Measurements from ENCODE around the gene MIGA2. TPM values are rescaled to one million over a fixed set of nuclear protein-coding genes. Genes with fewer than 3 reads are reported as not detected.
"Not testable (repeated sequence)": the region's sequence is repeated elsewhere in the genome, so short reads cannot be mapped to it uniquely, and the experiment has no call there.

The MIGA2 gene
- total RNA-seq, 1 experiment from 2014 or later, result 17.6 TPM

GRCh38 chr9:129109952-129110739 is 73.7 kb downstream of the MIGA2 start:
- Histone ChIP-seq H3K9me3 (replicated peaks) (no peaks in the 10 kb centered on the region), H3K27ac (peak overlapping the region; percentile 42), H3K36me3 (peaks cover 19% of the 10 kb centered on the region), H3K27me3 (replicated peaks) (no peaks in the 10 kb centered on the region), H3K4me3 (peak overlapping the region; percentile 76), H3K4me1 (replicated peaks) (peaks cover 16% of the 10 kb centered on the region)
- DNase-seq (ENCODE audit: low read depth in 1 of 2, low spot score in 2 of 2), result peak; percentile 59 to 75

DNA sequence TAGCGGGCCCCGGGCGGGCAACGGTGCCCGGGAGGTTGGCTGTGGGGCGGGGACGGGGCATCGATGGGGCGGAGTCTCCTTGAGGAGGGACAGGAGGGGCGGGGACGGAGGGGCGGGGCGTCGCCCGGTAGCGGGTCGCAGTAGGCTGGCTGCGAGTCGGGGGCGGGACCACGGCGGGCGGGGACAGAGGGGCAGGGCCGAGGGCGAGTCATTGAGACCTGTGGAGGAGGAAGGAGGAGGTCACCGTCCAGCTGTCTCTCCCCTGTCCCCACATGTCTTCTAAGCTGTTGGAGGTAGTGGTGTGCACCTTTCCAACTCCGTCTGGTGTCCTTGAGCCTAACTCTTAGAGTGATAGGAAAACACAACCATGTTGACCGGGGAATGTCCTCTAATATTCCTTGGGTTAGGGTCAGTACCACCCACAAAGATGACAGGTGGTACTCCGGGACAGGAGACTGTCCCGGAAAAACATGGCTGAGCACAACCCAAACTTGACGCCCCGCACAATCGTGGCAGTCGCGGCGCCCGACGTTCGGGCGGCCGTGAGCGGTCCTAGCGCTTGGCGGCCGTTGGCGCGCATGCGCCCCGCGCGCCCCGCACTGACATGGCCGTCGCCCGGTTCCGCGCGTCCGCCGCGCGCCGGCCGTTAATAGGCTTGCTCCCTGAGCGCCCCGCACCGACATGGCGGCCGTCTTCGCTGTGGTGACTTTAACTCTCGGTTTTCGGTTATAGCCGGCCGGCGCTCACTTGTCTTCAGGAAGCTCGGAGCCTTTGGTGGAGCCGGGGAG is 74.5 kb downstream of the MIGA2 start, which contains the start of the genes CRAT and PTPA:
CRAT (minus strand) TSS at position 54 of the 788 bp plus-strand sequence. CDS start 284 bp downstream, outside the sequence.
PTPA (plus strand) TSS at position 676 of the 788 bp plus-strand sequence. CDS start 186 bp downstream, outside the sequence.
- Histone ChIP-seq H3K4me3 (peak within 1 kb of the TSS; percentile 76), H3K4me1 (replicated peaks) (peaks cover 16% of the 10 kb centered on the region), H3K27me3 (replicated peaks) (no peaks in the 10 kb centered on the region), H3K9me3 (replicated peaks) (no peaks in the 10 kb centered on the region), H3K36me3 (peaks cover 19% of the 10 kb centered on the region), H3K27ac (peak within 1 kb of the TSS; percentile 91)
- peak; percentile 83 to 96 for DNase-seq (ENCODE audit: low read depth in 1 of 2, low spot score in 2 of 2)

- Histone ChIP-seq H3K4me1 (replicated peaks) (peaks cover 16% of the 10 kb centered on the region), H3K27me3 (replicated peaks) (no peaks in the 10 kb centered on the region), H3K4me3 (peak overlapping the region; percentile 76), H3K27ac (peak overlapping the region; percentile 91), H3K9me3 (replicated peaks) (no peaks in the 10 kb centered on the region), H3K36me3 (peaks cover 19% of the 10 kb centered on the region)
- DNase-seq (ENCODE audit: low read depth in 1 of 2, low spot score in 2 of 2), result peak in 1 of 2 experiments; percentile 18
Observed at GRCh38 chr9:129111528-129112151, 75.2 kb downstream of the MIGA2 start.

- peaks cover 16% of the 10 kb centered on the region for H3K4me1 ChIP-seq (replicated peaks)
- DNase-seq (ENCODE audit: low read depth in 1 of 2, low spot score in 2 of 2); H3K27me3 ChIP-seq (replicated peaks); H3K9me3 ChIP-seq (replicated peaks); H3K27ac ChIP-seq: not testable (repeated sequence)
- H3K4me3 ChIP-seq, result peak overlapping the region; percentile 76
- peaks cover 15% of the 10 kb centered on the region for H3K36me3 ChIP-seq
Observed at GRCh38 chr9:129112526-129112925, 76.1 kb downstream of the MIGA2 start.

GRCh38 chr9:129113645-129114304 is 77.3 kb downstream of the MIGA2 start:
- Histone ChIP-seq H3K4me1 (replicated peaks) (peaks cover 23% of the 10 kb centered on the region), H3K36me3 (peaks cover 12% of the 10 kb centered on the region)

GRCh38 chr9:129118799-129119198 is 82.4 kb downstream of the MIGA2 start:
- no peak overlapping the region; the same call in 1 of the 2 replicates for H3K27ac ChIP-seq
- H3K4me1 ChIP-seq (replicated peaks), result peaks cover 11% of the 10 kb centered on the region
- H3K9me3 ChIP-seq (replicated peaks), result no peaks in the 10 kb centered on the region
- peak in 1 of 2 experiments; percentile 59 for DNase-seq (ENCODE audit: low read depth in 1 of 2, low spot score in 2 of 2)
- H3K27me3 ChIP-seq (replicated peaks), result no peaks in the 10 kb centered on the region
- H3K4me3 ChIP-seq, result no peak overlapping the region
- H3K36me3 ChIP-seq, result peaks cover 24% of the 10 kb centered on the region

More at GRCh38 chr9:129113645-129114304, 77.3 kb downstream of the MIGA2 start:
- Histone ChIP-seq H3K27me3 (replicated peaks) (no peaks in the 10 kb centered on the region), H3K4me3 (no peak overlapping the region), H3K27ac (no peak overlapping the region), H3K9me3 (replicated peaks) (no peaks in the 10 kb centered on the region)
- DNase-seq (ENCODE audit: low read depth in 1 of 2, low spot score in 2 of 2), result no peak

DNA sequence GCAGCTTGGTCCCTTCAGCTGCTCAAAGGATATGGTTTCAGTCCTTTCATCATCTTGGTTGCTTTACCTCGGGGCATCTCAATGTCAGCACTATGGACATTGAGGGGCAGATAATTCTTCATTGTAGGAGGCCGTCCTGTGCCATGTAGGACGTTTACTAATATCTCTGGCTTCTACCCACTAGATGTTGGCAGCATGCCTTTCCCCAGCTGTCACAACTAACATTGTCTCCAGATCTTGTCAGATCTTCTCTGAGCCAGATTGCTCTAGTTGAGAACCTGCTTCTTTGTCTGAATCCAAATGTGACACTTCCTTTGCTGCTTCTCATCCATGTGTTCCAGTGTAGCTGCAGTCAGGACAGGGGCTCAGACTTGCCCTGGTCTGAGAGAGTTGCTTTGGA is 85.1 kb downstream of the MIGA2 start:
- H3K27me3 ChIP-seq (replicated peaks), result no peaks in the 10 kb centered on the region
- no peak for DNase-seq (ENCODE audit: low read depth in 1 of 2, low spot score in 2 of 2)
- peaks cover 34% of the 10 kb centered on the region for H3K36me3 ChIP-seq
- H3K4me1 ChIP-seq (replicated peaks), result peaks cover 22% of the 10 kb centered on the region
- no peak overlapping the region for H3K27ac ChIP-seq
- H3K4me3 ChIP-seq, result no peak overlapping the region
- no peaks in the 10 kb centered on the region for H3K9me3 ChIP-seq (replicated peaks)

Other genes starting within 250 kb of the MIGA2 start
- gene TBC1D13, start 249.4 kb upstream of the MIGA2 start, total RNA-seq (2014; rRNA removed; shearing (Covaris generic)), result 5.9 and 20.6 TPM in 2 replicates
- gene ENDOG, start 218.1 kb upstream of the MIGA2 start, total RNA-seq (2014; rRNA removed; shearing (Covaris generic)), result 27.5 and 41.8 TPM in 2 replicates
- 13.5 and 15.3 TPM in 2 replicates for gene SPOUT1, start 206.8 kb upstream of the MIGA2 start, total RNA-seq (2014; rRNA removed; shearing (Covaris generic))
- 7.9 and 18.3 TPM in 2 replicates for gene KYAT1, start 154.7 kb upstream of the MIGA2 start, total RNA-seq (2014; rRNA removed; shearing (Covaris generic))
- gene LRRC8A, start 154.5 kb upstream of the MIGA2 start, total RNA-seq (2014; rRNA removed; shearing (Covaris generic)), result 88.7 and 99.4 TPM in 2 replicates
- not detected in 2 replicates for gene PHYHD1, start 115.6 kb upstream of the MIGA2 start, total RNA-seq (2014; rRNA removed; shearing (Covaris generic))
- 26.6 and 31.6 TPM in 2 replicates for gene DOLK, start 89.0 kb upstream of the MIGA2 start, total RNA-seq (2014; rRNA removed; shearing (Covaris generic))
- 32.3 and 76.3 TPM in 2 replicates for gene NUP188, start 88.9 kb upstream of the MIGA2 start, total RNA-seq (2014; rRNA removed; shearing (Covaris generic))
- gene SH3GLB2, start 8.3 kb upstream of the MIGA2 start, total RNA-seq (2014; rRNA removed; shearing (Covaris generic)), result 25.6 and 39.9 TPM in 2 replicates
- 24.4 and 31.5 TPM in 2 replicates for gene DOLPP1, start 44.5 kb downstream of the MIGA2 start, total RNA-seq (2014; rRNA removed; shearing (Covaris generic))
- 8.9 and 20.3 TPM in 2 replicates for gene CRAT, start 74.2 kb downstream of the MIGA2 start, total RNA-seq (2014; rRNA removed; shearing (Covaris generic))
- gene PTPA, start 74.8 kb downstream of the MIGA2 start, total RNA-seq (2014; rRNA removed; shearing (Covaris generic)), result 80.7 and 93.3 TPM in 2 replicates
- gene IER5L, start 141.6 kb downstream of the MIGA2 start, total RNA-seq (2014; rRNA removed; shearing (Covaris generic)), result 6.7 and 8.8 TPM in 2 replicates